Neural cell (in vitro differentiated cells): ENCODE data around the gene KIRREL3.

Source experiments
- EP300 ChIP-seq: fragments of 450-650 bp; conservative IDR thresholded peaks from 2 replicates; pipeline ENCODE4 v1.6.1; 2014; ENCODE audit warnings: antibody characterized with exemption, mild to moderate bottlenecking, moderate library complexity; ENCODE audit not compliant: poor library complexity, severe bottlenecking
- EZH2 ChIP-seq: fragments of 200-600, 300-800 bp; shearing (Covaris generic), sonication (generic); IDR thresholded peaks from 2 replicates; pipeline ENCODE4 v1.6.1; 2014; ENCODE audit warnings: antibody characterized with exemption, low read length, borderline replicate concordance, mild to moderate bottlenecking; ENCODE audit not compliant: insufficient read depth, poor library complexity, severe bottlenecking
- POLR2AphosphoS5 ChIP-seq: IDR thresholded peaks from 2 replicates; pipeline ENCODE4 v1.6.1; 2012
- RAD21 ChIP-seq: fragments of 450-650 bp; conservative IDR thresholded peaks from 2 replicates; pipeline ENCODE4 v1.6.1; 2014; ENCODE audit warnings: antibody characterized with exemption, mild to moderate bottlenecking, moderate library complexity
- SMC3 ChIP-seq: fragments of 450-650 bp; conservative IDR thresholded peaks from 2 replicates; pipeline ENCODE4 v1.6.1; 2014; ENCODE audit warnings: antibody characterized with exemption, mild to moderate bottlenecking, moderate library complexity; ENCODE audit not compliant: poor library complexity
- TF ChIP-seq, protein P1 (sequence below): fragments of 450-650 bp; IDR thresholded peaks from 2 replicates; pipeline ENCODE4 v1.5.1; 2014; ENCODE audit warnings: antibody characterized with exemption, mild to moderate bottlenecking, moderate library complexity; ENCODE audit not compliant: poor library complexity, severe bottlenecking
- TF ChIP-seq, protein P2 (sequence below): IDR thresholded peaks from 2 replicates; pipeline ENCODE4 v1.6.1; 2012; ENCODE audit warnings: borderline replicate concordance

DNA sequence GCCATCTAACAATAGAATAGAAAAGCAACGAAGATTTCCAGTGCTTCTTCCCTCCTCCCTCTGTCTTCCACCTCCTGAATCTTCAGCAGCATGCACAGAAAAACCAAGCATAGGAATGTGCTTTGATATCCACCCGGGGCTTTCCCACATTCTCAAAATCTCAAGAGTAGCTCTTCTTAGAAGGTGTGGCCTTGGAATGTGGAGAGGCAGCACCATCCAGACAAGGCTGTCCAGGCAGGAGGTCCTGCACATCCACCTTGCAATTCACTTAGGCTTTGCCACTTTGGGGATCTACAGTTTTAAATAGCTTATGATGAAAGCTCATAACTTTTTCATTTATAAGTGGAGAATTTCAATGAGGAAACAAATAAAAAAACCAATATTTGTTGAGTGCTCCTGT, 72.9 kb downstream of the KIRREL3 start:
- TF ChIP-seq, protein P1, sequence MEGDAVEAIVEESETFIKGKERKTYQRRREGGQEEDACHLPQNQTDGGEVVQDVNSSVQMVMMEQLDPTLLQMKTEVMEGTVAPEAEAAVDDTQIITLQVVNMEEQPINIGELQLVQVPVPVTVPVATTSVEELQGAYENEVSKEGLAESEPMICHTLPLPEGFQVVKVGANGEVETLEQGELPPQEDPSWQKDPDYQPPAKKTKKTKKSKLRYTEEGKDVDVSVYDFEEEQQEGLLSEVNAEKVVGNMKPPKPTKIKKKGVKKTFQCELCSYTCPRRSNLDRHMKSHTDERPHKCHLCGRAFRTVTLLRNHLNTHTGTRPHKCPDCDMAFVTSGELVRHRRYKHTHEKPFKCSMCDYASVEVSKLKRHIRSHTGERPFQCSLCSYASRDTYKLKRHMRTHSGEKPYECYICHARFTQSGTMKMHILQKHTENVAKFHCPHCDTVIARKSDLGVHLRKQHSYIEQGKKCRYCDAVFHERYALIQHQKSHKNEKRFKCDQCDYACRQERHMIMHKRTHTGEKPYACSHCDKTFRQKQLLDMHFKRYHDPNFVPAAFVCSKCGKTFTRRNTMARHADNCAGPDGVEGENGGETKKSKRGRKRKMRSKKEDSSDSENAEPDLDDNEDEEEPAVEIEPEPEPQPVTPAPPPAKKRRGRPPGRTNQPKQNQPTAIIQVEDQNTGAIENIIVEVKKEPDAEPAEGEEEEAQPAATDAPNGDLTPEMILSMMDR, result no peak
- no peak for TF ChIP-seq EP300
- no peak for TF ChIP-seq POLR2AphosphoS5
- TF ChIP-seq, protein P2, sequence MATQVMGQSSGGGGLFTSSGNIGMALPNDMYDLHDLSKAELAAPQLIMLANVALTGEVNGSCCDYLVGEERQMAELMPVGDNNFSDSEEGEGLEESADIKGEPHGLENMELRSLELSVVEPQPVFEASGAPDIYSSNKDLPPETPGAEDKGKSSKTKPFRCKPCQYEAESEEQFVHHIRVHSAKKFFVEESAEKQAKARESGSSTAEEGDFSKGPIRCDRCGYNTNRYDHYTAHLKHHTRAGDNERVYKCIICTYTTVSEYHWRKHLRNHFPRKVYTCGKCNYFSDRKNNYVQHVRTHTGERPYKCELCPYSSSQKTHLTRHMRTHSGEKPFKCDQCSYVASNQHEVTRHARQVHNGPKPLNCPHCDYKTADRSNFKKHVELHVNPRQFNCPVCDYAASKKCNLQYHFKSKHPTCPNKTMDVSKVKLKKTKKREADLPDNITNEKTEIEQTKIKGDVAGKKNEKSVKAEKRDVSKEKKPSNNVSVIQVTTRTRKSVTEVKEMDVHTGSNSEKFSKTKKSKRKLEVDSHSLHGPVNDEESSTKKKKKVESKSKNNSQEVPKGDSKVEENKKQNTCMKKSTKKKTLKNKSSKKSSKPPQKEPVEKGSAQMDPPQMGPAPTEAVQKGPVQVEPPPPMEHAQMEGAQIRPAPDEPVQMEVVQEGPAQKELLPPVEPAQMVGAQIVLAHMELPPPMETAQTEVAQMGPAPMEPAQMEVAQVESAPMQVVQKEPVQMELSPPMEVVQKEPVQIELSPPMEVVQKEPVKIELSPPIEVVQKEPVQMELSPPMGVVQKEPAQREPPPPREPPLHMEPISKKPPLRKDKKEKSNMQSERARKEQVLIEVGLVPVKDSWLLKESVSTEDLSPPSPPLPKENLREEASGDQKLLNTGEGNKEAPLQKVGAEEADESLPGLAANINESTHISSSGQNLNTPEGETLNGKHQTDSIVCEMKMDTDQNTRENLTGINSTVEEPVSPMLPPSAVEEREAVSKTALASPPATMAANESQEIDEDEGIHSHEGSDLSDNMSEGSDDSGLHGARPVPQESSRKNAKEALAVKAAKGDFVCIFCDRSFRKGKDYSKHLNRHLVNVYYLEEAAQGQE, result no peak
- no peak for TF ChIP-seq SMC3
- no peak for TF ChIP-seq EZH2
- no peak for TF ChIP-seq RAD21
